Esophagus muscularis mucosa (tissue), 3 donors: ENCODE data around the gene UBE2E3.

Experiments
- POLR2A ChIP-seq: fragments of 450-650 bp; IDR thresholded peaks from one replicate; pipeline ENCODE4 v1.6.1; 2017; ENCODE audit warnings: antibody characterized with exemption, moderate library complexity, mild to moderate bottlenecking, low read depth
- POLR2AphosphoS5 ChIP-seq, 2 donors: sonication (generic); formaldehyde crosslinking; IDR thresholded peaks; one replicate each; pipeline ENCODE4 v1.6.1; 2017; ENCODE audit warnings: antibody characterized with exemption in 2 of 2
- TF ChIP-seq, protein P1 (sequence below), 3 experiments: fragments of 200-600 bp in 2 of 3; fragments of 450-650 bp in 1 of 3; sonication (generic) in 2 of 3; IDR thresholded peaks; one replicate each; pipeline ENCODE4 v1.5.1; 2017 to 2019; ENCODE audit warnings: antibody characterized with exemption in 3 of 3, mild to moderate bottlenecking in 2 of 3, moderate library complexity in 1 of 3

GRCh38 chr2:181063696-181064095 is 83.3 kb downstream of the UBE2E3 start:
- TF ChIP-seq POLR2AphosphoS5 (IDR thresholded peaks at IDR 0.05) (no peak), POLR2A (no peak)
- TF ChIP-seq, protein P1, sequence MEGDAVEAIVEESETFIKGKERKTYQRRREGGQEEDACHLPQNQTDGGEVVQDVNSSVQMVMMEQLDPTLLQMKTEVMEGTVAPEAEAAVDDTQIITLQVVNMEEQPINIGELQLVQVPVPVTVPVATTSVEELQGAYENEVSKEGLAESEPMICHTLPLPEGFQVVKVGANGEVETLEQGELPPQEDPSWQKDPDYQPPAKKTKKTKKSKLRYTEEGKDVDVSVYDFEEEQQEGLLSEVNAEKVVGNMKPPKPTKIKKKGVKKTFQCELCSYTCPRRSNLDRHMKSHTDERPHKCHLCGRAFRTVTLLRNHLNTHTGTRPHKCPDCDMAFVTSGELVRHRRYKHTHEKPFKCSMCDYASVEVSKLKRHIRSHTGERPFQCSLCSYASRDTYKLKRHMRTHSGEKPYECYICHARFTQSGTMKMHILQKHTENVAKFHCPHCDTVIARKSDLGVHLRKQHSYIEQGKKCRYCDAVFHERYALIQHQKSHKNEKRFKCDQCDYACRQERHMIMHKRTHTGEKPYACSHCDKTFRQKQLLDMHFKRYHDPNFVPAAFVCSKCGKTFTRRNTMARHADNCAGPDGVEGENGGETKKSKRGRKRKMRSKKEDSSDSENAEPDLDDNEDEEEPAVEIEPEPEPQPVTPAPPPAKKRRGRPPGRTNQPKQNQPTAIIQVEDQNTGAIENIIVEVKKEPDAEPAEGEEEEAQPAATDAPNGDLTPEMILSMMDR (IDR thresholded peaks at IDR 0.05) = no peak
